PC-3 (cell line): ENCODE measurements around the gene SMU1. TPM values are rescaled to one million over a fixed set of nuclear protein-coding genes. Genes with fewer than 3 reads are reported as not detected.

ENCODE experiments used
- ATAC-seq: fragments of 200-7000 bp; cut with Tn5 transposase; 2 replicates; pipeline ENCODE4 v1.9.1; 2020; ENCODE audit warnings: mild to moderate bottlenecking, moderate library complexity
- BruUV-seq: library from RNA; stranded (reverse); fragments of 400-500 nt; replicated peaks from 2 replicates; lab custom pipeline; 2021; lab: Mats Ljungman, UMichigan
- CTCF ChIA-PET: fragments of 300-600 bp; sonication (Branson Sonifier 250); formaldehyde crosslinking; loops from one replicate; lab custom pipeline; 2022; ENCODE audit warnings: antibody characterized with exemption; lab: Charles Lee
- POLR2A ChIA-PET: fragments of 300-600 bp; sonication (Branson Sonifier 250); formaldehyde crosslinking; loops from one replicate; lab custom pipeline; 2022; ENCODE audit warnings: antibody characterized with exemption; ENCODE audit not compliant: unreplicated experiment; lab: Charles Lee
- DNase-seq: peaks from one replicate; pipeline ENCODE4 v3.0.0-alpha.2; 2015
- H2AFZ ChIP-seq: fragments of 300-600 bp; sonication (generic); 2 replicates; pipeline ENCODE4 v1.6.0; 2016; ENCODE audit warnings: antibody characterized with exemption, low read length
- H3F3A ChIP-seq: fragments of 300-600 bp; sonication (generic); one replicate; pipeline ENCODE4 v1.6.0; 2017; ENCODE audit warnings: antibody characterized with exemption, low read length, control low read depth, mild to moderate bottlenecking; ENCODE audit not compliant: unreplicated experiment
- H3K27ac ChIP-seq: fragments of 300-600 bp; sonication (generic); 2 replicates; pipeline ENCODE4 v1.5.1; 2016; ENCODE audit warnings: mild to moderate bottlenecking, low read length
- H3K27me3 ChIP-seq: fragments of 300-600 bp; sonication (generic); 2 replicates; pipeline ENCODE4 v1.6.1; 2016; ENCODE audit warnings: low read length, mixed read lengths
- H3K36me3 ChIP-seq: fragments of 300-600 bp; sonication (generic); 2 replicates; pipeline ENCODE4 v1.6.1; 2016; ENCODE audit warnings: low read depth, mixed run types, low read length, mixed read lengths
- H3K4me1 ChIP-seq: fragments of 300-600 bp; sonication (generic); 2 replicates; pipeline ENCODE4 v1.5.1; 2016; ENCODE audit warnings: low read length; ENCODE audit not compliant: insufficient read depth
- H3K4me2 ChIP-seq: fragments of 300-600 bp; sonication (generic); 2 replicates; pipeline ENCODE4 v1.6.0; 2016; ENCODE audit warnings: low read length
- H3K4me3 ChIP-seq: fragments of 300-600 bp; sonication (generic); 2 replicates; pipeline ENCODE4 v1.5.1; 2016; ENCODE audit warnings: mild to moderate bottlenecking, low read length, mixed read lengths
- H3K79me2 ChIP-seq: fragments of 300-600 bp; sonication (generic); 2 replicates; pipeline ENCODE4 v1.6.1; 2017; ENCODE audit warnings: low read length, mixed read lengths
- H3K9ac ChIP-seq: fragments of 300-600 bp; sonication (generic); 2 replicates; pipeline ENCODE4 v1.6.0; 2016; ENCODE audit warnings: mild to moderate bottlenecking, low read length
- H3K9me2 ChIP-seq: fragments of 300-600 bp; sonication (generic); replicated peaks from 2 replicates; pipeline ENCODE4 v1.6.1; 2016; ENCODE audit warnings: mixed run types, low read length, mixed read lengths
- H3K9me3 ChIP-seq: fragments of 300-600 bp; sonication (generic); 2 replicates; pipeline ENCODE4 v1.6.1; 2016; ENCODE audit warnings: low read length, mixed read lengths
- H4K20me1 ChIP-seq: fragments of 300-600 bp; sonication (generic); 2 replicates; pipeline ENCODE4 v1.6.1; 2016; ENCODE audit warnings: low read length, mixed read lengths
- EZH2 ChIP-seq: fragments of 300-600 bp; sonication (generic); IDR thresholded peaks from one replicate; pipeline ENCODE4 v1.6.1; 2017; ENCODE audit warnings: antibody characterized with exemption, mild to moderate bottlenecking, low read length; ENCODE audit not compliant: unreplicated experiment
- EZH2phosphoT487 ChIP-seq: fragments of 300-600 bp; sonication (generic); IDR thresholded peaks from 2 replicates; pipeline ENCODE4 v1.6.1; 2018; ENCODE audit warnings: mild to moderate bottlenecking, antibody characterized with exemption, low read length, borderline replicate concordance
- intact Hi-C: fragments of 100-400 bp; cut with micrococcal nuclease; formaldehyde crosslinking; loops from 2 replicates; pipeline ENCODE4 v1.9.0; 2023
- total RNA-seq: library from RNA; depleted of rRNA; stranded (reverse); fragments of >200 nt; gene quantifications from 2 replicates; pipeline ENCODE4 v1.2.3, GENCODE V29; 2014
- TF ChIP-seq, protein P1 (sequence below): fragments of 300-600 bp; sonication (generic); conservative IDR thresholded peaks from 2 replicates; pipeline ENCODE4 v1.5.1; 2017; ENCODE audit warnings: antibody characterized with exemption, low read depth, mild to moderate bottlenecking, low read length

Gene SMU1
- total RNA-seq, 1 experiment from 2014 or later: 17.6 TPM

DNA sequence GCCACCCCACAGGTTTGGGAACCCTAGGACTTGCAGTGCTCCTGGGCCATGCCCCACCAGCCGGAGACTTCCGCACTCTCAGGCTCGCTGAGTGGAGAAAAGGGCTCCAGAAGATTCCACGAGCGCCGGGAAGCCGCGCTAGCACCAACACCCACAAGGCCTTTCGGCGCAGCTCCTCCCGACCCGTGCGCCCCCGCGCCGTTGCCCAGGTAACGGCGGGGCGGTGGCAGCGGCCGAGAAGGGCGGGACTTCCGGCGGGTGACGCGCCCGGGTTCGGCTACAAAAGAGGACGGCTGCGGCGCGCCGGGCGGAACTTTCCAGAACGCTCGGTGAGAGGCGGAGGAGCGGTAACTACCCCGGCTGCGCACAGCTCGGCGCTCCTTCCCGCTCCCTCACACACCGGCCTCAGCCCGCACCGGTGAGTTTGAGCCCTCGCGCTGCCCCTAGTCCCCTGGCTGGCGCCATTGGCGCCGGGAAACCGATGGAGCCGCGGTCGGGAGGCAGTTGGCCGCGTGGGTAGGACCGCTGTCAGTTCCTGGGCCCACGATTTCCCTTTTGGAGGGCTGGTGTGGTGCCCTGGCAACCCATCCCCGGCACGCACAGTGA is 51.4 kb downstream of the SMU1 start, which contains the start of gene DNAJA1:
DNAJA1 (plus strand) TSS at position 308 of the 606 bp plus-strand sequence. CDS start 1,212 bp downstream, outside the sequence.
- Histone ChIP-seq H3K36me3 (peaks cover 35% of the 10 kb centered on the region), H3K27ac (peak within 1 kb of the TSS; percentile 62), H3F3A (no peaks in the 10 kb centered on the region), H3K4me1 (peaks cover 55% of the 10 kb centered on the region), H3K9me3 (no peaks in the 10 kb centered on the region), H3K4me3 (peak within 1 kb of the TSS; percentile 94), H3K9ac (peak within 1 kb of the TSS; percentile 96), H3K27me3 (no peaks in the 10 kb centered on the region), H3K79me2 (peaks cover 87% of the 10 kb centered on the region), H3K4me2 (peak within 1 kb of the TSS; percentile 97), H2AFZ (peak within 1 kb of the TSS; percentile 75), H3K9me2 (no peaks in the 10 kb centered on the region), H4K20me1 (peaks cover 48% of the 10 kb centered on the region)
- TF ChIP-seq EZH2 (no peak), EZH2phosphoT487 (no peak)
- TF ChIP-seq, protein P1, sequence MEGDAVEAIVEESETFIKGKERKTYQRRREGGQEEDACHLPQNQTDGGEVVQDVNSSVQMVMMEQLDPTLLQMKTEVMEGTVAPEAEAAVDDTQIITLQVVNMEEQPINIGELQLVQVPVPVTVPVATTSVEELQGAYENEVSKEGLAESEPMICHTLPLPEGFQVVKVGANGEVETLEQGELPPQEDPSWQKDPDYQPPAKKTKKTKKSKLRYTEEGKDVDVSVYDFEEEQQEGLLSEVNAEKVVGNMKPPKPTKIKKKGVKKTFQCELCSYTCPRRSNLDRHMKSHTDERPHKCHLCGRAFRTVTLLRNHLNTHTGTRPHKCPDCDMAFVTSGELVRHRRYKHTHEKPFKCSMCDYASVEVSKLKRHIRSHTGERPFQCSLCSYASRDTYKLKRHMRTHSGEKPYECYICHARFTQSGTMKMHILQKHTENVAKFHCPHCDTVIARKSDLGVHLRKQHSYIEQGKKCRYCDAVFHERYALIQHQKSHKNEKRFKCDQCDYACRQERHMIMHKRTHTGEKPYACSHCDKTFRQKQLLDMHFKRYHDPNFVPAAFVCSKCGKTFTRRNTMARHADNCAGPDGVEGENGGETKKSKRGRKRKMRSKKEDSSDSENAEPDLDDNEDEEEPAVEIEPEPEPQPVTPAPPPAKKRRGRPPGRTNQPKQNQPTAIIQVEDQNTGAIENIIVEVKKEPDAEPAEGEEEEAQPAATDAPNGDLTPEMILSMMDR: no peak
- DNase-seq (peak; percentile 92), ATAC-seq (peak; percentile 89)
- BruUV-seq: no TSS peak
- ChIA-PET CTCF (interaction anchor here (0.6 kb wide), 1 partner anchor 599 kb away, joined by 3 read pairs; no protein-coding TSS in a partner anchor), POLR2A (interaction anchor here (0.5 to 0.8 kb wide), 7 partner anchors 9 to 1194 kb away, joined by 3 to 7 read pairs (median 3); no protein-coding TSS in a partner anchor)
- intact Hi-C loops: loop anchor here (1.0 kb wide), 1 partner anchor 19 kb away; no protein-coding TSS in a partner anchor

DNA sequence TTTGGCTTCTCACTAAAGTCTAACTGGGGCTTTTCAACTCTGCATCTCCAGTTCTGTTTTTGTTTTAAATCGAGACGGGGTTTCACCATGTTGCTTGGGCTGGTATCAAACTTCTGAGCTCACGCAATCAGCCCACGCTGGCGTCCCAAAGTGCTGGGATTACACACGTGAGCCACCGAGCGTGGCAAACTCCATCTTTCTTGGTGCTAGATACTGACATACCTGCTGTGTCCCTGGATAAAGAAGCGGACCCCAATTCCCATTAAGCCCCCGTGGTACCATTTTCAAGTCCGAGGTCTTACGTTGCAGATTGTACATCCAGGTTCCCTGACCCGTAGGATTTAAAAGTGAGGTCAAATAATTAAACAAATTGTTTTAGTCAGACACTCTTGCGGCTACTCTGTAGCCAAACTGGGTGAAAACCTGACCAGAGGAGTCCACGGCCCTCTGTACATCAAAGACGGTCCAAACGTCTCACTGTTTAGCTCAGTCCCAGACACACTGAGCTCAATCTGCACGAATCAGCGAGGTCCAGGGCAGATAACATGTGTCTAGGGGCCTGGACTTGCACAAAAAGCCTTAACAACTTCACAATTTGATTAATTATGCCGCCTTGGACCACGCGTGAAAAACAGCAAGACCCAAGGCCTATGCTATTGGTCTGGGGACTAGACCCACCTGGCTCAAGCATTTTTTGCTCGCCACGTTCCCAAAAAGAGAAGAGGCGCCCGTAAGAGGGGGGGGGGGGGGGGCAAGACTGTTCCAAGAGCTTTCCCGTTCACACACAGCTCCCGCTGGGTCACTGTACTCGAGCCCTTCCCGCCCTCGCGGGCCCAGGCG is 52.1 kb downstream of the SMU1 start:
- peaks cover 27% of the 10 kb centered on the region for H3K36me3 ChIP-seq
- no peak for TF ChIP-seq EZH2phosphoT487
- TF ChIP-seq, protein P1: no peak
- no peak for TF ChIP-seq EZH2
- peaks cover 80% of the 10 kb centered on the region for H3K79me2 ChIP-seq
- ChIA-PET POLR2A (interaction anchor here (0.5 to 0.8 kb wide), 7 partner anchors 8 to 1194 kb away, joined by 3 to 7 read pairs (median 3); no protein-coding TSS in a partner anchor), CTCF (interaction anchor here (0.6 kb wide), 1 partner anchor 598 kb away, joined by 3 read pairs; no protein-coding TSS in a partner anchor)
- no peaks in the 10 kb centered on the region for H3K9me3 ChIP-seq
- peak overlapping the region; percentile 96 for H3K9ac ChIP-seq
- peak overlapping the region; percentile 75 for H2AFZ ChIP-seq
- intact Hi-C loops: no loop called here
- H4K20me1 ChIP-seq: peaks cover 41% of the 10 kb centered on the region
- H3F3A ChIP-seq: no peaks in the 10 kb centered on the region
- H3K4me2 ChIP-seq: peak overlapping the region; percentile 97
- TSS peak; percentile 51 for BruUV-seq
- ATAC-seq: peak; percentile 41
- H3K4me1 ChIP-seq: peaks cover 49% of the 10 kb centered on the region
- peak; percentile 10 for DNase-seq
- no peaks in the 10 kb centered on the region for H3K27me3 ChIP-seq
- peak overlapping the region; percentile 62 for H3K27ac ChIP-seq
- peak overlapping the region; percentile 94 for H3K4me3 ChIP-seq
- H3K9me2 ChIP-seq: no peaks in the 10 kb centered on the region
